Suprapubic skin (tissue), 3 donors: Measurements from ENCODE around the gene FUT4.

Experiments
- POLR2A ChIP-seq, 2 donors: fragments of 450-650 bp; IDR thresholded peaks; one replicate each; pipeline ENCODE4 v1.6.1; 2017; ENCODE audit warnings: antibody characterized with exemption in 2 of 2, mild to moderate bottlenecking in 2 of 2, moderate library complexity in 2 of 2
- TF ChIP-seq, protein P1 (sequence below), 2 donors: fragments of 200-600 bp in 1 of 2; fragments of 450-650 bp in 1 of 2; sonication (generic) in 1 of 2; IDR thresholded peaks; one replicate each; pipeline ENCODE4 v1.5.1; 2016 to 2019; ENCODE audit warnings: antibody characterized with exemption in 2 of 2, mild to moderate bottlenecking in 1 of 2, moderate library complexity in 1 of 2

- TF ChIP-seq, protein P1, sequence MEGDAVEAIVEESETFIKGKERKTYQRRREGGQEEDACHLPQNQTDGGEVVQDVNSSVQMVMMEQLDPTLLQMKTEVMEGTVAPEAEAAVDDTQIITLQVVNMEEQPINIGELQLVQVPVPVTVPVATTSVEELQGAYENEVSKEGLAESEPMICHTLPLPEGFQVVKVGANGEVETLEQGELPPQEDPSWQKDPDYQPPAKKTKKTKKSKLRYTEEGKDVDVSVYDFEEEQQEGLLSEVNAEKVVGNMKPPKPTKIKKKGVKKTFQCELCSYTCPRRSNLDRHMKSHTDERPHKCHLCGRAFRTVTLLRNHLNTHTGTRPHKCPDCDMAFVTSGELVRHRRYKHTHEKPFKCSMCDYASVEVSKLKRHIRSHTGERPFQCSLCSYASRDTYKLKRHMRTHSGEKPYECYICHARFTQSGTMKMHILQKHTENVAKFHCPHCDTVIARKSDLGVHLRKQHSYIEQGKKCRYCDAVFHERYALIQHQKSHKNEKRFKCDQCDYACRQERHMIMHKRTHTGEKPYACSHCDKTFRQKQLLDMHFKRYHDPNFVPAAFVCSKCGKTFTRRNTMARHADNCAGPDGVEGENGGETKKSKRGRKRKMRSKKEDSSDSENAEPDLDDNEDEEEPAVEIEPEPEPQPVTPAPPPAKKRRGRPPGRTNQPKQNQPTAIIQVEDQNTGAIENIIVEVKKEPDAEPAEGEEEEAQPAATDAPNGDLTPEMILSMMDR (IDR thresholded peaks at IDR 0.05), result no peak
- TF ChIP-seq POLR2A (IDR thresholded peaks at IDR 0.05), result no peak
Observed at GRCh38 chr11:94586546-94586945, 42.8 kb downstream of the FUT4 start.
